Sigmoid colon (tissue), 3 donors: ENCODE data around the gene VSIG8.

Experiments
- POLR2A ChIP-seq, 2 donors: fragments of 450-650 bp; IDR thresholded peaks; one replicate each; pipeline ENCODE4 v1.6.1; 2016; ENCODE audit warnings: antibody characterized with exemption in 2 of 2, mild to moderate bottlenecking in 2 of 2, moderate library complexity in 2 of 2
- TF ChIP-seq, protein P1 (sequence below), 4 experiments: fragments of 450-650 bp in 3 of 4; fragments of 200-600 bp in 1 of 4; IDR thresholded peaks; one replicate each; pipeline ENCODE4 v1.5.1; 2016 to 2019; ENCODE audit warnings: antibody characterized with exemption in 4 of 4, mild to moderate bottlenecking in 3 of 4, moderate library complexity in 2 of 4

- TF ChIP-seq, protein P1, sequence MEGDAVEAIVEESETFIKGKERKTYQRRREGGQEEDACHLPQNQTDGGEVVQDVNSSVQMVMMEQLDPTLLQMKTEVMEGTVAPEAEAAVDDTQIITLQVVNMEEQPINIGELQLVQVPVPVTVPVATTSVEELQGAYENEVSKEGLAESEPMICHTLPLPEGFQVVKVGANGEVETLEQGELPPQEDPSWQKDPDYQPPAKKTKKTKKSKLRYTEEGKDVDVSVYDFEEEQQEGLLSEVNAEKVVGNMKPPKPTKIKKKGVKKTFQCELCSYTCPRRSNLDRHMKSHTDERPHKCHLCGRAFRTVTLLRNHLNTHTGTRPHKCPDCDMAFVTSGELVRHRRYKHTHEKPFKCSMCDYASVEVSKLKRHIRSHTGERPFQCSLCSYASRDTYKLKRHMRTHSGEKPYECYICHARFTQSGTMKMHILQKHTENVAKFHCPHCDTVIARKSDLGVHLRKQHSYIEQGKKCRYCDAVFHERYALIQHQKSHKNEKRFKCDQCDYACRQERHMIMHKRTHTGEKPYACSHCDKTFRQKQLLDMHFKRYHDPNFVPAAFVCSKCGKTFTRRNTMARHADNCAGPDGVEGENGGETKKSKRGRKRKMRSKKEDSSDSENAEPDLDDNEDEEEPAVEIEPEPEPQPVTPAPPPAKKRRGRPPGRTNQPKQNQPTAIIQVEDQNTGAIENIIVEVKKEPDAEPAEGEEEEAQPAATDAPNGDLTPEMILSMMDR (IDR thresholded peaks at IDR 0.05), result no peak
- TF ChIP-seq POLR2A (IDR thresholded peaks at IDR 0.05), result no peak
These were observed 10.4 kb upstream of the VSIG8 start for GRCh38 chr1:159872891-159873290.
